Measurements from ENCODE around the gene PJVK.

DNA sequence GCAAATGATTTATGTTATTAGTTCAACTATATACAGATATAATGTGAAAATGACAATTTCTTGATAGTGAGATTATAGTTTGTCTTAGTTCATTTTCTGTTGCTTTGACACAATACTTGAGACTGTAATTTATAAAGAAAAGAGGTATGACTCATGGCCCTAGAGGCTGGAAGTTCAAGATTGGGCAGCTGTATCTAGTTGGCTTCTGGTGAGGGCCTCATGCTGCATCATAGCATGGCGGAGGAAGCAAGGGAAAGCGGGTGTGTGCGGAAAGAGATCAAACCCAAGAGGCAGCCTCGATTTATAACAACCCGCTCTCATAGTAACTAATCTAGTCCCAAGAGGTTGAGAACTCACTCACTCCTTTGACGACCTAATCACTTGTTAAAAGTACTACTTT is 40.4 kb downstream of the PJVK start:
- TF ChIP-seq, protein P1, sequence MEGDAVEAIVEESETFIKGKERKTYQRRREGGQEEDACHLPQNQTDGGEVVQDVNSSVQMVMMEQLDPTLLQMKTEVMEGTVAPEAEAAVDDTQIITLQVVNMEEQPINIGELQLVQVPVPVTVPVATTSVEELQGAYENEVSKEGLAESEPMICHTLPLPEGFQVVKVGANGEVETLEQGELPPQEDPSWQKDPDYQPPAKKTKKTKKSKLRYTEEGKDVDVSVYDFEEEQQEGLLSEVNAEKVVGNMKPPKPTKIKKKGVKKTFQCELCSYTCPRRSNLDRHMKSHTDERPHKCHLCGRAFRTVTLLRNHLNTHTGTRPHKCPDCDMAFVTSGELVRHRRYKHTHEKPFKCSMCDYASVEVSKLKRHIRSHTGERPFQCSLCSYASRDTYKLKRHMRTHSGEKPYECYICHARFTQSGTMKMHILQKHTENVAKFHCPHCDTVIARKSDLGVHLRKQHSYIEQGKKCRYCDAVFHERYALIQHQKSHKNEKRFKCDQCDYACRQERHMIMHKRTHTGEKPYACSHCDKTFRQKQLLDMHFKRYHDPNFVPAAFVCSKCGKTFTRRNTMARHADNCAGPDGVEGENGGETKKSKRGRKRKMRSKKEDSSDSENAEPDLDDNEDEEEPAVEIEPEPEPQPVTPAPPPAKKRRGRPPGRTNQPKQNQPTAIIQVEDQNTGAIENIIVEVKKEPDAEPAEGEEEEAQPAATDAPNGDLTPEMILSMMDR (IDR thresholded peaks at IDR 0.05), result no peak
- no peak for TF ChIP-seq POLR2AphosphoS5 (IDR thresholded peaks at IDR 0.05; ENCODE audit: low read depth, low read length)
